ENCODE data around the gene PLCB1. TPM values are rescaled to one million over a fixed set of nuclear protein-coding genes. Genes with fewer than 3 reads are reported as not detected.

PLCB1 gene
- total and polyA plus RNA-seq, 2 experiments from 2014 or later, result 6.7 to 20.5 TPM

DNA sequence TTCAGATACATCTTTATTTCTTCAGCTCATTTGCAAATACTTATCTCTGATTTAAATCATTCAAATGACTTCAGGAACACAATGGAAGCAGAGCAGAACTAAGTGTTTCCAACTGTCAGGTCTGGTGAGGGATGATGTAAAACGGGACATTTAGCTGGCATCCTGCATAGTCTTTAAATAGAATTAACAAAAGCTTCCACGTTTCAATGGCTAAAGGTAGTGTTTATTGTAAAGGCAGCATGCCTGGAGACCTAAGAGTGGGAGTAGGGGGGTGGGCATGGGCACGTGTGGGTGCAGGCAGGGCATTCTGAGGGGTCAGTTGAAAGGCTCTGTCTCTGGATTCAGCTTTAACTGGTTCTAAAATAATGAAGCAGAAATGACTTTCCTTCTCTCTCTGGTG is 174.9 kb downstream of the PLCB1 start:
- no peak for TF ChIP-seq CTCF (IDR thresholded peaks at IDR 0.05; ENCODE audit: poor library complexity)
- no peak for TF ChIP-seq EZH2phosphoT487 (IDR thresholded peaks at IDR 0.05; ENCODE audit: low read depth, severe bottlenecking, unreplicated experiment)
- no peak for TF ChIP-seq EZH2 (IDR thresholded peaks at IDR 0.05; ENCODE audit: borderline replicate concordance)
- DNase-seq (ENCODE audit: low spot score), result no peak
- no peaks in the 10 kb centered on the region for H4K20me1 ChIP-seq (ENCODE audit: insufficient read depth, poor library complexity, severe bottlenecking)
- no peaks in the 10 kb centered on the region for H3K27me3 ChIP-seq
- no peaks in the 10 kb centered on the region for H3K79me2 ChIP-seq
- H3K4me3 ChIP-seq, result no peak overlapping the region
- H3K9me3 ChIP-seq (ENCODE audit: low read depth), result no peaks in the 10 kb centered on the region
- H3K4me2 ChIP-seq, result no peak overlapping the region
- no peaks in the 10 kb centered on the region for H3K36me3 ChIP-seq (replicated peaks; ENCODE audit: insufficient read depth, low read depth)
- H3K27ac ChIP-seq, result no peak overlapping the region
- WGBS (ENCODE audit: low lambda C conversion rate, missing lambda C conversion rate), result 37% methylated on average over 3 of the region's 3 CpGs
- no peak overlapping the region for H2AFZ ChIP-seq
- no peaks in the 10 kb centered on the region for H3K9me2 ChIP-seq (replicated peaks; ENCODE audit: insufficient read depth)
- H3K4me1 ChIP-seq (ENCODE audit: insufficient read depth), result no peaks in the 10 kb centered on the region

- H3K79me2 ChIP-seq, result no peaks in the 10 kb centered on the region
- no peaks in the 10 kb centered on the region for H3K9me2 ChIP-seq (replicated peaks; ENCODE audit: insufficient read depth)
- WGBS (ENCODE audit: low lambda C conversion rate, missing lambda C conversion rate), result 26% methylated on average over 5 of the region's 5 CpGs
- H3K4me1 ChIP-seq (ENCODE audit: insufficient read depth), result no peaks in the 10 kb centered on the region
- H3K27ac ChIP-seq, result no peak overlapping the region
- H3K9me3 ChIP-seq (ENCODE audit: low read depth), result no peaks in the 10 kb centered on the region
- H3K27me3 ChIP-seq, result no peaks in the 10 kb centered on the region
- H3K36me3 ChIP-seq (replicated peaks; ENCODE audit: insufficient read depth, low read depth), result no peaks in the 10 kb centered on the region
- no peak overlapping the region for H3K4me3 ChIP-seq
- no peak for TF ChIP-seq EZH2phosphoT487 (IDR thresholded peaks at IDR 0.05; ENCODE audit: low read depth, severe bottlenecking, unreplicated experiment)
- no peak for TF ChIP-seq CTCF (IDR thresholded peaks at IDR 0.05; ENCODE audit: poor library complexity)
- no peak for TF ChIP-seq EZH2 (IDR thresholded peaks at IDR 0.05; ENCODE audit: borderline replicate concordance)
- H2AFZ ChIP-seq, result no peak overlapping the region
- H4K20me1 ChIP-seq (ENCODE audit: insufficient read depth, poor library complexity, severe bottlenecking), result no peaks in the 10 kb centered on the region
- DNase-seq (ENCODE audit: low spot score), result peak; percentile 19
- H3K4me2 ChIP-seq, result no peak overlapping the region
Observed at GRCh38 chr20:8309634-8310033, 177.6 kb downstream of the PLCB1 start.

GRCh38 chr20:8310618-8311017 is 178.6 kb downstream of the PLCB1 start:
- no peaks in the 10 kb centered on the region for H3K27me3 ChIP-seq
- no peak overlapping the region for H3K4me3 ChIP-seq
- H2AFZ ChIP-seq, result no peak overlapping the region
- no peaks in the 10 kb centered on the region for H3K36me3 ChIP-seq (replicated peaks; ENCODE audit: insufficient read depth, low read depth)
- H3K79me2 ChIP-seq, result no peaks in the 10 kb centered on the region
- no peaks in the 10 kb centered on the region for H3K4me1 ChIP-seq (ENCODE audit: insufficient read depth)
- H4K20me1 ChIP-seq (ENCODE audit: insufficient read depth, poor library complexity, severe bottlenecking), result no peaks in the 10 kb centered on the region
- TF ChIP-seq EZH2phosphoT487 (IDR thresholded peaks at IDR 0.05; ENCODE audit: low read depth, severe bottlenecking, unreplicated experiment) (no peak), EZH2 (IDR thresholded peaks at IDR 0.05; ENCODE audit: borderline replicate concordance) (no peak), CTCF (IDR thresholded peaks at IDR 0.05; ENCODE audit: poor library complexity) (no peak)
- WGBS (ENCODE audit: low lambda C conversion rate, missing lambda C conversion rate), result 33% methylated on average over 4 of the region's 4 CpGs
- no peak overlapping the region for H3K27ac ChIP-seq
- no peak overlapping the region for H3K4me2 ChIP-seq
- DNase-seq (ENCODE audit: low spot score), result no peak
- no peaks in the 10 kb centered on the region for H3K9me3 ChIP-seq (ENCODE audit: low read depth)
- H3K9me2 ChIP-seq (replicated peaks; ENCODE audit: insufficient read depth), result no peaks in the 10 kb centered on the region

GRCh38 chr20:8313073-8313472 is 181.0 kb downstream of the PLCB1 start:
- H3K4me3 ChIP-seq, result no peak overlapping the region
- no peaks in the 10 kb centered on the region for H3K79me2 ChIP-seq
- H3K36me3 ChIP-seq (replicated peaks; ENCODE audit: insufficient read depth, low read depth), result no peaks in the 10 kb centered on the region
- no peaks in the 10 kb centered on the region for H3K9me3 ChIP-seq (ENCODE audit: low read depth)
- no peaks in the 10 kb centered on the region for H3K9me2 ChIP-seq (replicated peaks; ENCODE audit: insufficient read depth)
- no peaks in the 10 kb centered on the region for H4K20me1 ChIP-seq (ENCODE audit: insufficient read depth, poor library complexity, severe bottlenecking)
- H3K4me2 ChIP-seq, result no peak overlapping the region
- no peak for TF ChIP-seq EZH2 (IDR thresholded peaks at IDR 0.05; ENCODE audit: borderline replicate concordance)
- no peak for TF ChIP-seq EZH2phosphoT487 (IDR thresholded peaks at IDR 0.05; ENCODE audit: low read depth, severe bottlenecking, unreplicated experiment)
- no peak for TF ChIP-seq CTCF (IDR thresholded peaks at IDR 0.05; ENCODE audit: poor library complexity)
- H3K4me1 ChIP-seq (ENCODE audit: insufficient read depth), result no peaks in the 10 kb centered on the region
- H3K27me3 ChIP-seq, result no peaks in the 10 kb centered on the region
- no peak for DNase-seq (ENCODE audit: low spot score)
- WGBS (ENCODE audit: low lambda C conversion rate, missing lambda C conversion rate), result 100% methylated on average over 1 of the region's 1 CpG
- H3K27ac ChIP-seq, result no peak overlapping the region
- H2AFZ ChIP-seq, result no peak overlapping the region

All from hepatocyte (in vitro differentiated cells).